ENCODE data around the gene C14orf132.
"Not testable (repeated sequence)": the region's sequence is repeated elsewhere in the genome, so short reads cannot be mapped to it uniquely, and the experiment has no call there.

Gene C14orf132

DNA sequence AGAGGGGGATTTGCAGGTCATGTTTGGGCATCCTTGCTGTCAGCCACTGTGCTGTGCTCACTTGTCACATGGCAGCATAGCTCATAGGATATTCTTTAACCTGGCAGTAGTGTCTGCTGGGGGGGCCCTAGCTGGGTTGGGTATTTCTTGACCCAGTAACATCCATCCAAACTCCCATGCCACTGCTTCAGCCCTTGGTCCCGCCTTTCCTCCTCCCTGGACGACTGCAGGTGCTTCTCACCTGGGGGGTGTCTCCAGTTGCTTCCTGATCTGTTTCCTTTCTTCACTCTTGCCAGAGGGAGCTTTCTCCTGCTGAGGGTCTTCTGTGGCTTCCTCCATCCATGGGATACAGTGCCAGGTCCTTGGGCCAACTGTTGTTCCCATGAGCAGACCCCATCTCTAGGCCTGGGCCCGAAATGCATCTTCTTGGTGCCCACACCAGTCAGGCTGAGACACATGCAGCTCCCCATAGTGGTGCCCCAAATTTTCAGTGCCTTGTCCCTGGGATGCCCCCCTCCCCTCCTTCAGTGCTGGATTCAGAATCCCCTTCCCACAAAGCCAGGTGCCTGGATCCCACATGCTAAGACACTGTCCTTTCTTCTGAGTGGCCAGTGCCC, 20.5 kb downstream of the C14orf132 start:
- no peak for DNase-seq (ENCODE audit: low read depth, low spot score)

DNA sequence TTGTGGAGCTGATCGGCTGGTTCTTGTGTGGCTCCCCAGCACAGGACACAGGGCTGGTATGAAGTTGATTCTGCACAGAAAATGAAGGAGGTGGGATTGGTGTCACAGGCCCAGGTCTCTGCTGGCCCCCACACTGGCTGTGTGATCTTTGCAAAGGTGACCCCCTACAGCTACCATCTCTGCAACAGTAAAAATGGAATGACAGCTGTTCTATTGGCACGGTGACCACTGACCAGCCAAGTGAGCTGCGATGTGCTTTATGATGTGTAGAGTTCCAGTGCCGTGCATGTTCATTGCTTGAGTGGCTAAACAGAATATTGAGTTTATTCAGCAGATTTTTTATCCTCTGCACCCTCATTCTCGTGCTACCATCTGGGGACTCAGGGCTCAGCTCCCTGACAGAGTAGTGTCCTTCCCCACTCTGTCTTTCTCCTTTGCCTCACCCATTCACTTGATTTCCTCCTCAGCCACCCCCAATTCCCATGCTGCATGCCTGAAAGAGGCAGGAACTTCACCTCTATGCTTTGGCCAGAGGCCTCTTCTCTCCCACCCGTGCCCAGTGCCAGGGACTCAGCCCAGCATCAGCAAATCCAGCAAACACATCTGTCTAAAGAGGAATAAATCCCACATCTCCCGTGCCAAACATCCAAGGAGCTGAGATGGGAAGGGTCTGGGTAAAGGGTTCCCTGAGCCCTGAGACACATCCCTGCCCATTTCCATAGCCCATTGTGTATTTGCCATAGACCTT, 21.2 kb downstream of the C14orf132 start:
- no peak for DNase-seq (ENCODE audit: low read depth, low spot score)

DNA sequence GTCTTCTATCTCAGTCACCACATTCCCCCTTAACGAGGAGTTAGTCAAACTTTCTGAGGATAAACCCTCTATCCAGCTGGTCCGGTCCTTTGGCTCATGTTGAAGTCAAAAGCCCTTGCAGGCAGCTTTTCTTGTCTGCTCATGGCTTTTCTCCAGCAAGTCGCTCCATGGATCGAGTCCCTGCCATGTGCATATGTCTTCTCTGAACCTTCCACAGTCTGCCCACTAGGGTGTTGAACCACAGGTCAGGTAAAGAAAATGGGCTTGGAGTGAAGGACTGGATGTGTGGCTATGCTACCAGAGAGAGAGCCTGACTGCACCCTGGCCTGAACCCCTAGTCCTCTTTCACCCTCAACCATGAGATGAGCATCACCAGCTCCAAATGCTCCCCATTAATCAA, 22.8 kb downstream of the C14orf132 start:
- no peak for DNase-seq (ENCODE audit: low read depth, low spot score)

DNA sequence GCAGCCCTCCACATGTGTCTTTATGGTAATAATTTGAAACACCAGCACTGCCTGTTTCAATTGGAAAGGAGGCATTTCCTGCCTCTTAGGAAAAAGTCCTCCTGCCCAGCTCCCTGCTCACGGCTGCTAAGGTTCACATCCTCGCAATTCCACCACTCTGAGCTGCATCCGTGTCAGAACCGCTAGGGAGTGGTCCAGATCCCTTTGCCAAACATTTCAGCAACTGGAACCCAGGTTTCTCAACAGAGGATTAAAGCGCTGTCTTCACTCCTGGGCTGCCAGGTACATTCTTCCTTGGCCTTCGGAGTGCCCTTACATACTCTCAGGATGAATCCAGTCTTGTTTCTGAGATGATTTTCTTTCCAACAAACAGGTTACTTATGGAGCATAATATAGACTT, 23.3 kb downstream of the C14orf132 start:
- DNase-seq (ENCODE audit: low read depth, low spot score) = no peak

DNA sequence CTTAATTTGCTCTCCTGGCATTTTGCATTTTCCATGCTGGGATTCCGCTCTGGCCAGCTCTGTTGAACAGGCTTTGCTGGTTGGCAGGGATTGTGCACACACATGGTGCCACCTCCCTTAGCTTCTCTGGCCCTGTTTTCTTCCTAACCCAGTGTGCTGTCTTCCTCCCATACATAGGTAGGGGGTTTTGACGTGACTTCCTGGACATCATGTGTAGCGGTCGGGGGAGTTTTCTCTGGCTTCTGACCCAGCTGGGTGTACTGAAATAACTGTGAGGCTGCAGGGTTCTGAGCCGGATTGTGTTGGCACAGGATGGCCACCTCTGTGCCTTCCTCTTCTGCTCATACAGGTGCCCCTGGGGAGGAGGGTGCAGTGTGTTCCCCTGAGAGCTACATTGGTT, 25.7 kb downstream of the C14orf132 start:
- no peak for DNase-seq (ENCODE audit: low read depth, low spot score)

DNA sequence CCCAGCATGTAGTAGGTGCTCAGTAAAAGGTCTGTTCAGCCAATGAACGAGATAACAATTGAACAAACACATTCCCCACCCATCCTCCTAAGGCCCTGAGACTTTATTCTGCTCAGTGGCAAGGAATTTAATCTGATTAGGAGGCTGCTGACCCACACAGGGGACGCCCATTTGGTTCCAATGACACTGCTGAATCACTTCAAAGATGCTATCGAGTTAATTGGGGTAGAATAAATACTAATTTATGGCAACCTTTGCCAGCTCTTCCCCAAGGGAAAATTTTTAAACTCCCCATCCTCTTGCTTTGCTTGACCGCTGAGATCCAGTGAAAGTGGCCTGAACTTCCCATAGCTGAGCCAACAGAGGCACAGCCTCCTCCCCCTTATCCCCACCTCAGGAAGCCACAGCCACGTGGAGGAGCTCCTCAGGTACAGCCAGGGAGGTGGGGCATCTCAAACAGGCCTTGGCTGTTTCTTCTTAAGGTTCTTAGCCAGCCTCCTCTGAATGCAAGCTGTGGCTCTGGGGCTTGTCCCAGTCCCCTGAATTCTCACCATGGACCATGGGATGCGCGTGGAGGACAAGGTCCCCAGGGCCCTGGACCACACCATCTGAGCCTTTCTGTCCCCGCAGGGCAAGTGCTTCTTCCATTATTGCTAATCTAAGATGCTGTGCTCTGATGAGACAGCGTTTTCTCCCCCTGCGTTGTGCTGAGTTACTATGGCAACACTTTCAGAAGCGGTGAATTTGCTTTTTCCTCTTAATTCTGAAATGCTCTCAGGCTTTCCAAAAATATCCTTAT, 26.7 kb downstream of the C14orf132 start:
- DNase-seq (ENCODE audit: low read depth, low spot score) = no peak

DNA sequence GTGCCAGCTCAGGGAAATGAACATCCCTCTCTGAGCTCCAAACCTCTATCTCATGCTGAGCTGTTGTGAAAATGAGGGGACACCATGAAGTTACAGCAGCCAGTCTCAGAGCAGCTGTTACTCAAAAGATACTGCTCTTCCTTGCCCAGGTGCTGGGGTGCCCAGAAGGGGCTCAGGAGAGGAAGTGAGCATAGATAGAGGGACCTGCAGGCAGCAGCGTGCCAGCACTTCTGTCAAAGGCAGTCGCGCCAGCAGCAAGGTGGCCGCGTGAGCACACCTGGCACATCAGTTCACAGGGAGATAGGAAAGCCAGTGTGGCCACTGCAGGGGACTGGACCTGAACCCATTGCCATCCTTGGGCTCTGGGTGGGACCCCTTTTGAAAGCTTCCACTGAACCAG, 27.8 kb downstream of the C14orf132 start:
- DNase-seq (ENCODE audit: low read depth, low spot score) = no peak

DNA sequence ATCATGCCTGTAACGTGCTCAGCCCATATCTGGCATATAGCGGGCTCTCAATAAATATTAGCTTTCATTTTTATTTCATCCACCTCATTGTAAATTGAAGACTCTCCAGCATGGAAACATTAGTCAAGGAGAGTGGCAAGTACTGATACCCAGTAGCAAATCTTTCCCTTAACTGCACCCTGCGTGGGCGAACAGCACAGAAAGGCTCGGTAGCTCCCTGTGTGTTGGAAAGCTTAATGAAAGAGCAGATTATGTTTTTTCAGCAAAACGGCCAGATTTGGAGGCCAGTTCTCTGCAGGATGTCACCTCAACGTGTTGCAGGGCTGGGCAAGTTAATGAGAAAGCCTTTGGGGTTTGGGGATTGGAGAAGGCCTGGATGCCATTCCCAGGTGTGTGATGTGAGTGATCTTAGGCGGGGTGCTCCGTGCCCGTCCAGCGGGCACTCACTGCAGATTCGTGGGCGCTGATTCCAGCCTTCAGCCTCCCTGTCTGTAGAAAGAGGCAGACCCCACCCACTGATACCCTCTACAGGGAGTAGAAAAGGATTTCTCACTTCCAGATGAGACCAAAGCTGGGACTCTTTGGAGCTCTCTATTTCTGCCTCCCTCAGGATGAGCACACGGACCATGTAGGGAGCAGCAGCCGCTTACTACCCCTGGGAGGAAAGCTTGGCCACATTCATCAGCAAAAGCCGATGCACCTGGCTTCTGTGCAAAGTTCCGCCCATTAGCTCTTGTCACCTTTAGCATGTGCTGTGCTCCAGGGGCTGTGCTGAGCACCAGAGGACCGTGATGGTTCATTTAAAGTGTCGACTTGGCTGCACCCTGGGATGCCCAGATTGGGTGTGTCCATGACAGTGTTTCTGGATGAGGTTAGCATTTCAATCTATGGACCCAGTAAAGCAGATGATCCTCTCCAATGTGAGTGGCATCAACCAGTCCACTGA, 29.1 kb downstream of the C14orf132 start:
- no peak for DNase-seq (ENCODE audit: low read depth, low spot score)

DNA sequence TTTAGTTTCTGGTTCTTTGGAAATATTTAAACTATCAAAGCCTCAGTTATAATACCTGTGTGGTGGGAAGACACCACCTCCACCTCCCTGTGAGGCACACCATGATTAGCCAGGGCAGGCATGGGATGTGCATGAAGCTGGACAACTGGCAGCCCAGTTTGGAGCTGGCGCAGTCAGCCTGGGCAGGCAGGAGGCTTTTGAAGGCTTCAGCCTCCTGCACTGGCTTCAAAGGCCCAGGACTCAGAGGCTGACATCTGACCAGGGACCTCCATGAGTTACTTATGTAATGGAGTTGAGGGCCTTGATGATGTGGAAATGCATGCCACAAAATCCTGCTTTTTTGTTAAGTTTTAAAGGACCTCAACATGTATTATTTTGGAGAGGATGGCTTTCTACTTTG, 30.3 kb downstream of the C14orf132 start:
- DNase-seq (ENCODE audit: low read depth, low spot score) = no peak

DNA sequence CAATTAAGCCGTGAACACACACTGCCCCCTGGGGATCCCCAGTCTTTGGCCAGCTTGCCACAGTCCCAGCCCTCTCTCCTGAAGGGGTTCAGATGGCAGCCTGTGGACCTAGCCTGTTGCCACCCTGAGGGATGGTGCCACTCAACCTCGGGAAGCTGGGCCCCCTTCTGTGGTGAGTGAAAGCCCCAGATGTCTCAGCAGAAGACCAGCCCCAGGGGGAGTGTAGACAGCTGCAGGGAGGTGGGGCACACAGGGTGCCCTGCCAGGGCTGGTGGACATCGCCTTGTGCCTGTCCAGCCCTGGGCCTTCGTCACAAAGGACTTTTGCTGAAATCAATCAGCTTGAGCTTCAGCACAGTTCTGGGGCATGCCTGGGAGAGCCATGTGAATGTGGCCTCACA, 32.4 kb downstream of the C14orf132 start:
- DNase-seq (ENCODE audit: low read depth, low spot score) = no peak

DNA sequence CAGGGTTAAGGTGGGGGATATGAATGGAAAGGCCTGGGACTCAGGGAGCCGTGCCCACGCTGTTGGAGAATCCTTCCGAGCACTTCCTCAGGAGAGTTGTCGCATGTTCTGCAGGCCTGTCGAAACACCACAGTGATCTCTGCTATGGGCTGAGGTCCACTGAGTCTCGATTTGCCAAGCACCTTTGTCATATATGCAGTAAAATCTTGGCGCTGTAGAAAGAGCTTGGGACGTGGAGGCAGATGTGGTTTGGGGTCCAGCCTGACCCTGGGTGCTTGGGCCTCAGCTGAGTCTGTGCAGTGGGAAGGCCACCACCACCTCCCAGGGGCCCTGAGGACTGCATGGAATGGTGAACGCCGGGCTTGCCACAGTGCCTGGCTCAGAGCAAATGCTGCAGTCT, 32.9 kb downstream of the C14orf132 start:
- no peak for DNase-seq (ENCODE audit: low read depth, low spot score)

DNA sequence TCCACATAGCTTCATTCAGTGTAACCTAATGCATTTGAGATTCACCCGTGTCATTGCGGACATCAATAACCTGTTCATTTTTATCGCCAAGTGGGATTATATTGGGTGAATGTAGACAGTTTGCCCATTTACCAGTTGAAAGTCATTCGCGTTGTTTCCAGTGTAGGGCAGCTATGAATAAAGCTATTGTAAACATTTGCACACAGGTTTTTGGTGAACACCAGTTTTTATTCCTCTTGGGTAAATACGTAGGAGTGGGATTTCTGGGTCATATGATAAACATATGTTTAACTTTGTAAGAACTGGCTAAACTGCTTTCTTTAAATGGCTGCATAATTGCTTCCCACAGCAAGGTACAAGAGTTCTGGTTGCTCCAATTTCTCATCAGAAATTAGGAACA, 33.6 kb downstream of the C14orf132 start:
- no peak for DNase-seq (ENCODE audit: low read depth, low spot score)

DNA sequence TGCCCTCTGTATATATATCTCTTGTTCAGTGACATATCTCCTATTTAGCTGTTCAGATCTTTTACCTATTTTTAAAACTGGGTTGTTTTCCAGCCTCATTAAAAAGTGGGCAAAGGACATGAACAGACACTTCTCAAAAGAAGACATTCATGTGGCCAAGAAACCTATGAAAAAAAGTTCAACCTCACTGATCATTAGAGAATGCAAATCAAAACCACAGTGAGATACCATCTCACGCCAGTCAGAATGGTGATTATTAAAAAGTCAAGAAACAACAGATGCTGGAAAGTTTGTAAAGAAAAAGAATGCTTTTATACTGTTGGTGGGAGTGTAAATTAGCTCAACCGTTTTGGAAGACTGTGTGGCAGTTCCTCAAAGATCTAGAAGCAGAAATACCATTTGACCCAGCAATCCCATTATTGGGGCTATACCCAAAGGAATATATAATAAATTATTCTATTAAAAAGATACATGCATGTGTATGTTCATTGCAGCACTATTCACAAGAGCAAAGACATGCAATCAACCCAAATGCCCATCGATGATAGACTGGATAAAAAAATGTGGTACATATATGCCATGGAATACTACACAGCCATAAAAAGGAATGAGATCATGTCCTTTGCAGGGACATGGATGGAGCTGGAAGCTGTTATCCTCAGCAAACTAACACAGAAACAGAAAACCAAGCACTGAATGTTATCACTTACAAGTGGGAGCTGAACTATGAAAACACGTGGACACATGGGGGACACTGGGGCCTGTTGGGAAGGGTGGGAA, 34.3 kb downstream of the C14orf132 start:
- DNase-seq (ENCODE audit: low read depth, low spot score) = not testable (repeated sequence)

DNA sequence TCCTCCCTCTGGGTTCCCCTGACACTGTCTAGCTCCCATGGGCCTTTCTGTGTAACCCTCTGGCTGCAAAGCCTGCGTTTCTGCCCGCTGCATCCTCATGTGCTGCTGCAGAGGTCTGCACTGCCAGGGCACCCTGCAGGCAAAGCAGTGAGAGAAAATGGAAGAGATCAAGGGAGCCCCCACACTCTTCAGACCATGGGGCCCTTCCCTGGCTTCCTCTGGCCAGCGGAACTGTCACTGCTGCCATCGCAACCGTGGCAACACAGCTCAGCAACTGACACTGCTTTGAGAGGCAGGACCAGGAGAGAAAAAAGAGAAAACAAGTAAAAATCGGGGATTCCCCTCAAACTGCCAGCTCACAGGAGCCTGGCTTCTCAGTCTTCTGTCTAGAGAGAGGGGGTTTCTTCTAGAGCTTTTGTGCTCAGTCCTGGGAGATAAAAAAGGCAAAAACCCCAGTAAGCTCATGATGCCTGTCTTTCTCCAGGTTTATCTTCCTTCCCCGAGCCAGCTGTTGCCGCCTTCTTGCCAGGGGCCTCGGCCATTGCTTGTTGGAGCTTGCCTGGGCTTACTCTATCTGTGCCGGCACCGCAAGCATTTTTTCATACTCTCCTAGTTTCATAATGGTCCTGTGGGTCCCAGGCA, 38.9 kb downstream of the C14orf132 start:
- DNase-seq (ENCODE audit: low read depth, low spot score) = no peak

DNA sequence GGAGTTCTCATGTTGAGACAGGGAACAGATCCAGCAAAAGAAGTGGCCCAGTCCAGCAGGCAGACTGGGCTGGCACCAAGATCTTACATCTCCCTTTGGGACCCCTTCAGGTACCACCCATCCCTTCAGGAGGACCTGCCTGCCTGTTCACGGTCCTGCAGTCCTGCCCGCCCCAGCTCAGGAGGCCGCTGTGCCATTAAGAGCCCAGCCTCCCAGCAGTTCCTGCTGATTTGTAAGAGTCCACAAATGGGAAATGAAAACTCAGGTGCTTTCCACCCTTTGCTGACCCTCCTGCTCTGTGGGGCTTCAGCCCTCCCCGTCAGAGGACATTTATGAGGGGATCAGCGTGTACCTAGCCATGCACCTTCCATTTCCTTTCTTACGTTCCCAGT, 39.5 kb downstream of the C14orf132 start:
- no peak for DNase-seq (ENCODE audit: low read depth, low spot score)

DNA sequence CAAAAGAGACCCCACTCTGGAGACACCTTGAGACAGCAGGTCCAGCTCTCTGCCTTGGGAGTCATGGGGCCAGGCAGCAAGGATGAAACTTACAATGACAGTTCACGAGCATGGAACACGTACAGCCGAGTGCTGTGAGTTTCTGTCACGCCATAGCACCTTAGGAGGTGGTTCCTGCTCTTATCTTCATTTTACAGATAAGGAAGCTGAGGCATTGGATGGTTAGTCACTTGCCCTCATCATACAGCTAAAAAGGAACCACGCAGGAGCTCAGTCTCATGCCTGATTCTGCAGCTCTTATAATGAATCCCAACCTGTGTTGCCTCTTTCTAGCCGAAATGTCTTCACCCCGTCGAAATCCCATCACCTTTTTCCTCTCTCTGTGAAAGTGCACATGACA, 39.9 kb downstream of the C14orf132 start:
- DNase-seq (ENCODE audit: low read depth, low spot score) = no peak

DNA sequence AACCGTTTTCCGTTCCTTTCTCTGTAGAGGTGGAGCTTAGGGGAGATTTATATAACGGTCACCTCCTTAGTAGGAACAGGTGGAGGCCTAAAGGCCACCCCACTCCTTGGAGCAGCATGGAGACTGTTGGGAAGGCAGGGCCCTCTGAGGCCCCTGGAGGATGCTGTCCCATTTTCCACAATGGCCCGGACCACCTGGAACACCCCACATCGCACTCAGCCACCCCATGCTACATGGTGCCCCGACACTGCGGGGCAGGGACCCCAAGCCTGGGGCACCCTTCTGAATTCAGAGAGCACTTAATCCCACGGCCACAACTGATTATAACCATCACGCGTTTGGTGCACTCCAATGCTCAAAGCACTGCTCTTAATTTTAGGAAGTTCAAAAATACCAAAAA, 41.4 kb downstream of the C14orf132 start:
- DNase-seq (ENCODE audit: low read depth, low spot score) = no peak

DNA sequence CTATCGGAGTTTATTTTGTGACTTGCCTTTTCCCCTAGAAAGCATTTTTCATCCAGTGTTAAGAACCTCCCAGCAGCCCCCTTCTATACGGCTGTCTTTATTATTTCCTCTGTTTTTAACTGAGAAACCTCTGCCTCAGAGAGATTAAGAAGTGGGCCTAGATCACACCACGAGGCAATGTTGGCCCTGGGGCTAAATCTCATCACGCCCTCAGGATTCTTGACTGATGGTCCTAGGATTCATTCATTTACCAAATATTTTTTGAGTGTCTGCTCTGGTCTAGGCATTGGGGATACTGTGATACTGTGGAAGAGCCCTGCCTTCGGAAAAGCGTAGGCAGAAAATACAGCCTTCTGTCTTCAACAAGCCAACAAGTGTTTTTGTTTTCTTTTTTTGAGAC, 42.1 kb downstream of the C14orf132 start:
- no peak for DNase-seq (ENCODE audit: low read depth, low spot score)

DNA sequence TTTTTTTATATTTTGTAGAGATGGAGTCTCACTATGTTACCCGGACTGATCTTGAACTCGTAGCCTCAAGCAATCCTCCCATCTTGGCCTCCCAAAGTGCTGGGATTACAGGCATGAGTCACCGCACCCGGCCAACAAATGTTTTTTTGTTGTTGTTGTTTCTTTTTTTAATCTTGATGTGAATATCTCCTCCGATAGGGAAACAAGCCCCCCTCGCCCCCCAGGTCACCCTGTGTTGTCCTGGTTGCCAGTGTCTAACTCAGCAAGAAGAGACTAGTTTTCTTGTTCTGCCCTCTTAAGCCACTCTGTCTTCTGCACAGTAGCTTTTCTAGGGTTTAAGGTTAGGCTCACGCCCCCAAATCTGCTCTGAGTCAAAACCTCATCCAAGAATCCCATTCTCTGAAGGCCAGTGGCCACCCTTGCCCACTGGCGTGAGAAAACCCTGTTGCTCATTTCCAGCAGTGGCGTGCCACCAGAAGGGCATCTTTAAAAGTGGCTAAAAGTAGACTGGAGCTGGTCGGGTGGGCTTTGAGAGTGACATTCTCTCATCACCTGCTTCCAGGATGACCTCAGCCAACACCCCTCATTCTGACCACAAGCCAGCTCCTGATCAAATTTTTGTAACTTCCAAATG, 42.7 kb downstream of the C14orf132 start:
- DNase-seq (ENCODE audit: low read depth, low spot score) = no peak

Measured in astrocyte of the hippocampus (primary cell).